ES-I3 (cell line): ENCODE data around the gene VSX2.

Source experiments
- H3K36me3 ChIP-seq: 2 replicates; pipeline ENCODE4 v1.6.1; 2013; ENCODE audit warnings: mild to moderate bottlenecking, low read length, control low read depth, moderate library complexity; ENCODE audit not compliant: insufficient read depth
- H3K4me1 ChIP-seq: 2 replicates; pipeline ENCODE4 v1.6.1; 2013; ENCODE audit warnings: mild to moderate bottlenecking, control low read depth, low read length; ENCODE audit not compliant: insufficient read depth
- H3K9ac ChIP-seq: 2 replicates; pipeline ENCODE4 v1.6.1; 2013; ENCODE audit warnings: low read depth, mild to moderate bottlenecking, low read length, moderate library complexity
- H3K9me3 ChIP-seq: 2 replicates; pipeline ENCODE4 v1.6.1; 2013; ENCODE audit warnings: mild to moderate bottlenecking, low read length, moderate library complexity; ENCODE audit not compliant: control insufficient read depth, insufficient read depth

The VSX2 gene

GRCh38 chr14:74286736-74287135 lies 47.5 kb downstream of the VSX2 start:
- Histone ChIP-seq H3K4me1 (no peaks in the 10 kb centered on the region), H3K9me3 (no peaks in the 10 kb centered on the region), H3K36me3 (peaks cover 48% of the 10 kb centered on the region), H3K9ac (no peak overlapping the region)

GRCh38 chr14:74289801-74290200 lies 50.6 kb downstream of the VSX2 start:
- H3K9ac ChIP-seq, result no peak overlapping the region
- H3K4me1 ChIP-seq, result no peaks in the 10 kb centered on the region
- H3K36me3 ChIP-seq, result peaks cover 49% of the 10 kb centered on the region
- no peaks in the 10 kb centered on the region for H3K9me3 ChIP-seq

- H3K4me1 ChIP-seq, result no peaks in the 10 kb centered on the region
- H3K9ac ChIP-seq, result no peak overlapping the region
- H3K36me3 ChIP-seq, result peaks cover 47% of the 10 kb centered on the region
- H3K9me3 ChIP-seq, result no peaks in the 10 kb centered on the region
These were observed 51.2 kb downstream of the VSX2 start for GRCh38 chr14:74290415-74290814.

GRCh38 chr14:74292061-74292460 lies 52.8 kb downstream of the VSX2 start:
- no peaks in the 10 kb centered on the region for H3K9me3 ChIP-seq
- H3K9ac ChIP-seq, result no peak overlapping the region
- H3K4me1 ChIP-seq, result no peaks in the 10 kb centered on the region
- H3K36me3 ChIP-seq, result peaks cover 38% of the 10 kb centered on the region

- Histone ChIP-seq H3K9me3 (no peaks in the 10 kb centered on the region), H3K4me1 (no peaks in the 10 kb centered on the region), H3K9ac (no peak overlapping the region), H3K36me3 (peaks cover 26% of the 10 kb centered on the region)
These were observed 54.4 kb downstream of the VSX2 start for GRCh38 chr14:74293606-74294005.

- H3K4me1 ChIP-seq, result peaks cover 10% of the 10 kb centered on the region
- H3K36me3 ChIP-seq, result peaks cover 19% of the 10 kb centered on the region
These were observed 56.8 kb downstream of the VSX2 start for GRCh38 chr14:74296037-74296467.

GRCh38 chr14:74297986-74298385 lies 58.7 kb downstream of the VSX2 start:
- Histone ChIP-seq H3K36me3 (peaks cover 11% of the 10 kb centered on the region; the same call in 1 of the 2 replicates), H3K9ac (no peak overlapping the region), H3K4me1 (peaks cover 13% of the 10 kb centered on the region), H3K9me3 (no peaks in the 10 kb centered on the region)

More at GRCh38 chr14:74296037-74296467, 56.8 kb downstream of the VSX2 start:
- Histone ChIP-seq H3K9ac (no peak overlapping the region), H3K9me3 (no peaks in the 10 kb centered on the region)

- Histone ChIP-seq H3K9ac (no peak overlapping the region), H3K36me3 (peaks cover 11% of the 10 kb centered on the region; the same call in 1 of the 2 replicates)
These were observed 59.9 kb downstream of the VSX2 start for GRCh38 chr14:74299061-74299545.

GRCh38 chr14:74301594-74302151 lies 62.4 kb downstream of the VSX2 start:
- peaks cover 13% of the 10 kb centered on the region for H3K4me1 ChIP-seq
- H3K9me3 ChIP-seq, result no peaks in the 10 kb centered on the region
- peak overlapping the region; percentile 92 for H3K9ac ChIP-seq
- H3K36me3 ChIP-seq, result peaks cover 10% of the 10 kb centered on the region; the same call in 1 of the 2 replicates

More at GRCh38 chr14:74299061-74299545, 59.9 kb downstream of the VSX2 start:
- Histone ChIP-seq H3K4me1 (peaks cover 13% of the 10 kb centered on the region), H3K9me3 (no peaks in the 10 kb centered on the region)

- no peaks in the 10 kb centered on the region for H3K9me3 ChIP-seq
- H3K36me3 ChIP-seq, result peaks cover 5% of the 10 kb centered on the region; the same call in 1 of the 2 replicates
- H3K4me1 ChIP-seq, result peaks cover 13% of the 10 kb centered on the region
- H3K9ac ChIP-seq, result peak overlapping the region; percentile 92
These were observed 62.9 kb downstream of the VSX2 start for GRCh38 chr14:74302152-74302628.

GRCh38 chr14:74302634-74303569 lies 63.7 kb downstream of the VSX2 start, which contains the start of gene ABCD4:
Gene ABCD4, minus strand, starts transcription at chr14:74302934. Its CDS starts 22 bp downstream, at chr14:74302912.
- Histone ChIP-seq H3K36me3 (peaks cover 5% of the 10 kb centered on the region; the same call in 1 of the 2 replicates), H3K9ac (peak within 1 kb of the TSS; percentile 92), H3K9me3 (no peaks in the 10 kb centered on the region), H3K4me1 (peaks cover 13% of the 10 kb centered on the region)

GRCh38 chr14:74308695-74309094 lies 69.4 kb downstream of the VSX2 start:
- no peaks in the 10 kb centered on the region for H3K9me3 ChIP-seq
- no peaks in the 10 kb centered on the region for H3K4me1 ChIP-seq

GRCh38 chr14:74309125-74310022 lies 70.1 kb downstream of the VSX2 start:
- H3K9me3 ChIP-seq, result no peaks in the 10 kb centered on the region
- H3K9ac ChIP-seq, result no peak overlapping the region
- no peaks in the 10 kb centered on the region for H3K36me3 ChIP-seq
- H3K4me1 ChIP-seq, result no peaks in the 10 kb centered on the region

More at GRCh38 chr14:74308695-74309094, 69.4 kb downstream of the VSX2 start:
- no peaks in the 10 kb centered on the region for H3K36me3 ChIP-seq
- no peak overlapping the region for H3K9ac ChIP-seq
